Measurements from ENCODE around the gene ZHX3. TPM values are rescaled to one million over a fixed set of nuclear protein-coding genes. Genes with fewer than 3 reads are reported as not detected.

ZHX3 gene
- total and polyA plus RNA-seq, 2 of the 13 experiments (the other 11 are each of a cell fraction or from before 2014, with no cell fraction given), result 8.4 to 11.7 TPM

DNA sequence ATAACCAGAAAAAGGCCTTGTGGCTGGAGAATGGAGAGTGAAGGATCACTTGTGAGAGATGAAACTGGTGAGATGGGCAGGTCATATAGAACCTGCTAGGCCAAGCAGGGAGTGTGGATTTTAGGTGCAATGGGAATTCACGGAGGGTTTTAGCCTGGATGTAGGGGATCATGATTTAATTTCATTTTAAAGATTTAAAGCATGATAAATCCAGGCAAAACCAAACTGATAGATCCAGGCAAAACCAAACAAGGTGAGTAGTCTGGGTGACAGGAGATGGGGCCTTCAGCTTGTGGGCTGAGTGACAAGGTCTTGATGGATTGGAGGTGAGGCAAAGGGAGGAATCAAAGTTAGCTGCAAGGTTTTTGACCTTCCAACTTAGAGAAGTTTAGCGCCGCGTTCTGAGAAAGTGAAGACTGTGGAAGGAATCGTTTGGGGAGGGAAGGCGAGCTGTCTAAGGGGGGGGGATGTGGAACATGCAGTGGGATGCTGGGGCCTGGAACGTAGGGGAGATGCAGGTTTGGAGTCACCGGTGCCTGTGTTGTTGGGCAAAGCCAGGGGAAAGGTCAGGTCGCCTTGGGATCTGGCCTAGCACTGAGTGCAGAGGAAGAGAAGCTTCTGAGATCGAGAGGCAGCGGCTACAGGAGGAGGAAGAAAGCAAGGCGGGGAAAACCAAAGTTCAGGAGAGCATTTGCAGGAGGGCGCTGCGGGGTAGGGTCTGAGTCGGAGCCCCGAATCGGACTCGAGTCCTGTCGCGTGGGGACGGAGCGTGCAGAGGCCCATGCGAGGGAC, 181.4 kb downstream of the ZHX3 start (continued):
- TF ChIP-seq SNAPC2 (CRISPR knock-in tag; IDR thresholded peaks at IDR 0.05) (no peak), PTBP1 (IDR thresholded peaks at IDR 0.05; ENCODE audit: low read depth, low read length, poor library complexity, severe bottlenecking) (no peak), TMF1 (CRISPR knock-in tag; IDR thresholded peaks at IDR 0.05; ENCODE audit: low read depth) (no peak; the same call in 1 of the 2 replicates), ZNF782 (CRISPR knock-in tag; IDR thresholded peaks at IDR 0.05; ENCODE audit: borderline replicate concordance) (no peak), POLR2A (IDR thresholded peaks at IDR 0.05; ENCODE audit: insufficient read depth in 1 of 2, low read depth in 2 of 2, low read length in 2 of 2) (no peak), ZNF607 (CRISPR knock-in tag; IDR thresholded peaks at IDR 0.05; ENCODE audit: borderline replicate concordance) (no peak), TAF15 (IDR thresholded peaks at IDR 0.05; ENCODE audit: low read depth, low read length, poor library complexity, severe bottlenecking) (no peak), SIN3B (IDR thresholded peaks at IDR 0.05; ENCODE audit: low read length) (no peak), NCOA5 (CRISPR knock-in tag; IDR thresholded peaks at IDR 0.05) (no peak), ZNF251 (CRISPR knock-in tag; IDR thresholded peaks at IDR 0.05) (no peak), ZNF136 (CRISPR knock-in tag; IDR thresholded peaks at IDR 0.05; ENCODE audit: low read depth) (peak; percentile 87; the same call in 1 of the 2 replicates), SALL2 (CRISPR knock-in tag; IDR thresholded peaks at IDR 0.05) (no peak), ZNF207 (IDR thresholded peaks at IDR 0.05; ENCODE audit: borderline replicate concordance) (no peak), PAWR (CRISPR knock-in tag; IDR thresholded peaks at IDR 0.05; ENCODE audit: borderline replicate concordance) (no peak), ZSCAN9 (CRISPR knock-in tag; IDR thresholded peaks at IDR 0.05; ENCODE audit: borderline replicate concordance) (no peak), ZBTB3 (CRISPR knock-in tag; IDR thresholded peaks at IDR 0.05; ENCODE audit: borderline replicate concordance, low read depth) (no peak), XRCC5 (optimal IDR thresholded peaks at IDR 0.05; ENCODE audit: low read length) (no peak), STAT5B (CRISPR knock-in tag; IDR thresholded peaks at IDR 0.05) (no peak), TOE1 (CRISPR knock-in tag; IDR thresholded peaks at IDR 0.05) (no peak), GATA4 (IDR thresholded peaks at IDR 0.05; ENCODE audit: borderline replicate concordance, low read depth) (no peak), ZNF678 (CRISPR knock-in tag; IDR thresholded peaks at IDR 0.05) (no peak), SIN3A (IDR thresholded peaks at IDR 0.05; ENCODE audit: borderline replicate concordance, low read depth, low read length) (no peak), BHLHE40 (IDR thresholded peaks at IDR 0.05; ENCODE audit: low read length) (no peak), HOXA9 (CRISPR knock-in tag; IDR thresholded peaks at IDR 0.05; ENCODE audit: borderline replicate concordance) (no peak), MEF2D (CRISPR knock-in tag; IDR thresholded peaks at IDR 0.05) (no peak), ZNF121 (CRISPR knock-in tag; IDR thresholded peaks at IDR 0.05) (no peak)
- TF ChIP-seq, protein P1, sequence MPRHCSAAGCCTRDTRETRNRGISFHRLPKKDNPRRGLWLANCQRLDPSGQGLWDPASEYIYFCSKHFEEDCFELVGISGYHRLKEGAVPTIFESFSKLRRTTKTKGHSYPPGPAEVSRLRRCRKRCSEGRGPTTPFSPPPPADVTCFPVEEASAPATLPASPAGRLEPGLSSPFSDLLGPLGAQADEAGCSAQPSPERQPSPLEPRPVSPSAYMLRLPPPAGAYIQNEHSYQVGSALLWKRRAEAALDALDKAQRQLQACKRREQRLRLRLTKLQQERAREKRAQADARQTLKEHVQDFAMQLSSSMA (CRISPR knock-in tag; IDR thresholded peaks at IDR 0.05), result no peak
- TF ChIP-seq, protein P2, sequence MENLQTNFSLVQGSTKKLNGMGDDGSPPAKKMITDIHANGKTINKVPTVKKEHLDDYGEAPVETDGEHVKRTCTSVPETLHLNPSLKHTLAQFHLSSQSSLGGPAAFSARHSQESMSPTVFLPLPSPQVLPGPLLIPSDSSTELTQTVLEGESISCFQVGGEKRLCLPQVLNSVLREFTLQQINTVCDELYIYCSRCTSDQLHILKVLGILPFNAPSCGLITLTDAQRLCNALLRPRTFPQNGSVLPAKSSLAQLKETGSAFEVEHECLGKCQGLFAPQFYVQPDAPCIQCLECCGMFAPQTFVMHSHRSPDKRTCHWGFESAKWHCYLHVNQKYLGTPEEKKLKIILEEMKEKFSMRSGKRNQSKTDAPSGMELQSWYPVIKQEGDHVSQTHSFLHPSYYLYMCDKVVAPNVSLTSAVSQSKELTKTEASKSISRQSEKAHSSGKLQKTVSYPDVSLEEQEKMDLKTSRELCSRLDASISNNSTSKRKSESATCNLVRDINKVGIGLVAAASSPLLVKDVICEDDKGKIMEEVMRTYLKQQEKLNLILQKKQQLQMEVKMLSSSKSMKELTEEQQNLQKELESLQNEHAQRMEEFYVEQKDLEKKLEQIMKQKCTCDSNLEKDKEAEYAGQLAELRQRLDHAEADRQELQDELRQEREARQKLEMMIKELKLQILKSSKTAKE (CRISPR knock-in tag; IDR thresholded peaks at IDR 0.05; ENCODE audit: borderline replicate concordance), result no peak
- TF ChIP-seq, protein P3, sequence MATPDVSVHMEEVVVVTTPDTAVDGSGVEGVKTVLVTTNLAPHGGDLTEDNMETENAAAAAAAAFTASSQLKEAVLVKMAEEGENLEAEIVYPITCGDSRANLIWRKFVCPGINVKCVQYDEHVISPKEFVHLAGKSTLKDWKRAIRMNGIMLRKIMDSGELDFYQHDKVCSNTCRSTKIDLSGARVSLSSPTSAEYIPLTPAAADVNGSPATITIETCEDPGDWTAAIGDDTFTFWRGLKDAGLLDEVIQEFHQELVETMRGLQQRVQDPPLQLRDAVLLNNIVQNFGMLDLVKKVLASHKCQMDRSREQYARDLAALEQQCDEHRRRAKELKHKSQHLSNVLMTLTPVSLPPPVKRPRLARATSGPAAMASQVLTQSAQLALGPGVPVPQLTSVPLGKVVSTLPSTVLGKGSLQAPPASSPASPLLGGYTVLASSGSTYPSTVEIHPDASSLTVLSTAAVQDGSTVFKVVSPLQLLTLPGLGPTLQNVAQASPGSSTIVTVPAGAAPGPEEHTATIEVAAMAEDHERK (CRISPR knock-in tag; IDR thresholded peaks at IDR 0.05; ENCODE audit: low read depth), result no peak
